GM18498 (cell line): Measurements from ENCODE around the gene ANGPTL3.

Experiments used
- ATAC-seq: cut with Tn5 transposase; IDR thresholded peaks from one replicate; pipeline ENCODE4 v1.9.1; 2021; ENCODE audit warnings: mild to moderate bottlenecking, moderate library complexity; ENCODE audit not compliant: unreplicated experiment

ANGPTL3 gene

GRCh38 chr1:62621907-62622306 is 24.6 kb downstream of the ANGPTL3 start:
- peak; percentile 92 for ATAC-seq

DNA sequence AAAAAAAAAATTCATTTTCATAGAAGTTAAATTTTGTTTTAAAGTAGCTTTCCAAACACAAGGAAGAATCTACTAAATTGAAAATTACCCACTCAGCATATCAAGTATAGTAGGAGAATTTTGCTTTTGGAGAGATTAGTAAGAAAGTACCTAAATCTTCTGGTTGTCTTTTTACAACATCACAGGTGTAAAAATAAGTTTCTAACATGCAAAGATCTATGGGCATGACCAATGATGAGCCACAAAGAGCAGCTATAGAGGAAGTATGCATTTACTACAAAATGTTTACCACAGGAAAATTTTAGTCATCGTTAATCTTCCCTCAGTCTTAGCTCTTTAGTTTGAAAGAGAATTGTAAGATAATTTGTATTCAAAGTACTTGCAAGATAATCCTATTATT is 28.1 kb downstream of the ANGPTL3 start:
- peak; percentile 63 for ATAC-seq

GRCh38 chr1:62628506-62628905 is 31.2 kb downstream of the ANGPTL3 start:
- no peak for ATAC-seq

- no peak for ATAC-seq
Observed at GRCh38 chr1:62637392-62638105, 40.2 kb downstream of the ANGPTL3 start.

DNA sequence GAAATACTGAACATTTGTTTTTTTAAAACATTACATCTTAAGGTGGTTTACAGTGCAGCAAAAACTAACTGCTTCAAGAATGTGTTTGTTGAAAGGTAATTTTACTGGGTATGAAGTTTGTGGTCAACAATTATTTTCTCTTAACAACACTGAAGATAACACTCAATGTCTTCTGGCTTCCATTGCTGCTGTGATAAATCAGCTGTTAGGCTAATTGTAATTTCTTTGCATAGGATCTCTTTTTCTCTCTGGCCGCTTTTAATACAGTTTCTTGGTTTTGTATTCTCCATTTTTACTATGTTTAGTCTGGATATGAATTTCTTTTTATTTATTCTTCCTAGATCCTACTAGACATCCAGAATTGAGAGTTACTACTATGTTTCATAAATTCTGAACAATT is 46.0 kb downstream of the ANGPTL3 start:
- no peak for ATAC-seq

GRCh38 chr1:62652387-62652786 is 55.1 kb downstream of the ANGPTL3 start:
- ATAC-seq, result no peak

- no peak for ATAC-seq
Observed at GRCh38 chr1:62654744-62655143, 57.4 kb downstream of the ANGPTL3 start.
